HepG2 (cell line): ENCODE data around the gene PRR30. TPM values are rescaled to one million over a fixed set of nuclear protein-coding genes. Genes with fewer than 3 reads are reported as not detected.

Source experiments
- AGO2 ChIP-seq: fragments of 200-400 bp; formaldehyde crosslinking; optimal IDR thresholded peaks from 2 replicates; pipeline ENCODE3; 2017; ENCODE audit warnings: mild to moderate bottlenecking, low read depth, low read length, moderate library complexity
- CENPT ChIP-seq: sonication (generic); formaldehyde crosslinking; IDR thresholded peaks from 2 replicates; pipeline ENCODE4 v1.8.0; 2022; ENCODE audit warnings: low read depth, mild to moderate bottlenecking, moderate library complexity, missing genetic modification reagents
- GTF2F1 ChIP-seq: fragments of 150-350 bp; IDR thresholded peaks from 2 replicates; pipeline ENCODE4 v1.6.1; 2014; ENCODE audit warnings: low read length
- NCOA2 ChIP-seq: sonication (generic); formaldehyde crosslinking; IDR thresholded peaks from 2 replicates; pipeline ENCODE4 v1.8.0; 2022; ENCODE audit warnings: inconsistent platforms
- NFATC3 ChIP-seq: sonication (generic); formaldehyde crosslinking; IDR thresholded peaks from 2 replicates; pipeline ENCODE4 v1.5.1; 2020; ENCODE audit warnings: mild to moderate bottlenecking, missing genetic modification reagents
- SAFB2 ChIP-seq: sonication (generic); formaldehyde crosslinking; IDR thresholded peaks from 2 replicates; pipeline ENCODE4 v1.5.1; 2020; ENCODE audit warnings: missing genetic modification reagents, low read depth, mild to moderate bottlenecking, borderline replicate concordance
- SP2 ChIP-seq: sonication (generic); formaldehyde crosslinking; IDR thresholded peaks from 2 replicates; pipeline ENCODE4 v1.5.1; 2020; ENCODE audit warnings: mild to moderate bottlenecking, missing genetic modification reagents
- SYNCRIP ChIP-seq: fragments of 200-400 bp; formaldehyde crosslinking; IDR thresholded peaks from 2 replicates; pipeline ENCODE4 v1.6.1; 2018; ENCODE audit warnings: mild to moderate bottlenecking, low read depth, low read length; ENCODE audit not compliant: insufficient read depth
- TEAD2 ChIP-seq: sonication (generic); formaldehyde crosslinking; IDR thresholded peaks from 2 replicates; pipeline ENCODE4 v1.9.0; 2021; ENCODE audit warnings: missing genetic modification reagents
- THAP11 ChIP-seq: IDR thresholded peaks from 2 replicates; pipeline ENCODE4 v1.6.1; 2016; ENCODE audit warnings: missing biosample characterization, missing genetic modification reagents
- ZNF124 ChIP-seq: sonication (generic); formaldehyde crosslinking; IDR thresholded peaks from 2 replicates; pipeline ENCODE4 v1.4.0; 2020; ENCODE audit warnings: missing genetic modification reagents
- ZNF496 ChIP-seq: sonication (generic); formaldehyde crosslinking; IDR thresholded peaks from 2 replicates; pipeline ENCODE4 v1.8.1; 2023; ENCODE audit warnings: mild to moderate bottlenecking, moderate library complexity, missing genetic modification reagents; ENCODE audit not compliant: insufficient replicate concordance
- ZNF564 ChIP-seq: sonication (generic); formaldehyde crosslinking; IDR thresholded peaks from 2 replicates; pipeline ENCODE4 v1.8.1; 2023; ENCODE audit warnings: mild to moderate bottlenecking, missing genetic modification reagents
- ZNF792 ChIP-seq: IDR thresholded peaks from 2 replicates; pipeline ENCODE4 v1.6.1; 2016
- polyA plus RNA-seq, 8 experiments: library from polyadenylated mRNA; depleted of rRNA in 3 of 8; stranded (reverse) in 7 of 8; unstranded in 1 of 8; fragments of >200 nt; fragmentation: Illumina TruSeq in 4 of 8; extraction: Trizol in 4 of 8; gene quantifications; 2 replicates each; pipeline versions ENCODE4 v1.2.1 to v1.2.3, GENCODE V29; 2011 to 2016; ENCODE audit warnings: low read depth in 4 of 8, missing spikeins in 1 of 8, mixed read lengths in 1 of 8; ENCODE audit not compliant: insufficient read depth in 1 of 8
- total RNA-seq, 5 experiments: library from RNA; depleted of rRNA; stranded (reverse); fragments of >200 nt; fragmentation: Illumina TruSeq; extraction: Trizol; gene quantifications; 2 replicates each; pipeline ENCODE4 v1.2.3, GENCODE V29; 2016; ENCODE audit warnings: low read depth in 1 of 5
- TF ChIP-seq, protein P1 (sequence below): sonication (generic); formaldehyde crosslinking; IDR thresholded peaks from 2 replicates; pipeline ENCODE4 v1.8.0; 2022; ENCODE audit warnings: missing genetic modification reagents, mild to moderate bottlenecking, moderate library complexity, borderline replicate concordance
- TF ChIP-seq, protein P2 (sequence below): sonication (generic); formaldehyde crosslinking; IDR thresholded peaks from 2 replicates; pipeline ENCODE4 v1.5.0; 2020; ENCODE audit warnings: mild to moderate bottlenecking, low read depth, missing genetic modification reagents, borderline replicate concordance
- TF ChIP-seq, protein P3 (sequence below): sonication (generic); formaldehyde crosslinking; IDR thresholded peaks from 2 replicates; pipeline ENCODE4 v1.4.0; 2020; ENCODE audit warnings: missing genetic modification reagents
- TF ChIP-seq, protein P4 (sequence below): sonication (generic); formaldehyde crosslinking; IDR thresholded peaks from 2 replicates; pipeline ENCODE4 v1.4.0; 2020; ENCODE audit warnings: mild to moderate bottlenecking, missing genetic modification reagents

The PRR30 gene
- total and polyA plus RNA-seq, 2 of the 13 experiments (the other 11 are each of a cell fraction or from before 2014, with no cell fraction given): not detected

DNA sequence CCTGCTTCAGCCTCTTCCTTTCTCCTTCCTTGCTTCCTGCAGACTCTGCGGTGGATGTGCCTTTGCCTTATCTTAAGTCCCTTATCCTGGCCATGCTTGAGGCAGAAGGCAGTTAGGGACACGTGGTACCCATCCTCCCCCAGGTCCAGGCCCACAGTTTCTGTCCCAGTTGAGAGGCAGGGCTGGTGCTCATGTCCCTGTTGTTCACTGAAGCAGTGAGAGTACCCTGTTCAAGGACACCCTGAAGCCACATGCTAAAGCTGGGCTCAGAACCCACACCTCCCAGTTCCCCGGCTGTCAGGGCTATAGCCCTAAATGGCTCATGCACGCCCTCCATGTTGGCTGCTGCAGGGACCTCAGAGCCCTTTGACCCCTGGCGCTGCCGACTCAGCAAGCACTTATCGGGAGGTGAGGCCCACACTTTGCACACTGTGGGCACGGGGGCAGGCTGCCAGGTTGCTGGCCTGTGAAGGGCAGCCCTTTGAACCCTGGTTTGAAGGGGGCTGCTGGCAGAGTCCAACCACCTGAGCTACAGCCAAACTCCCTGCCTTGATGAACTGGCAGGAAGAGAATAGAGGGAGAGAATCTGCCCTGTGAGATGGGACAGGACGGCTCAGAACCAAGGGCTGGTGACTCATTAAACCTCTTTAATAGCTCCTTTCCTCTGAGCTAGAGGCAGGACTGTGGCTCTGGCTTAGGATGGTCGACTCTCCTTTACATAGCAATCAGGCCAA, 46.3 kb downstream of the PRR30 start (continued):
- TF ChIP-seq NFATC3 (CRISPR knock-in tag) (no peak), SYNCRIP (no peak), NCOA2 (CRISPR knock-in tag) (peak; percentile 80), ZNF564 (CRISPR knock-in tag) (peak; percentile 91), SAFB2 (CRISPR knock-in tag) (no peak), SP2 (no peak), ZNF124 (CRISPR knock-in tag) (no peak; the same call in 1 of the 2 replicates), CENPT (CRISPR knock-in tag) (no peak), THAP11 (CRISPR knock-in tag) (peak; percentile 85), GTF2F1 (no peak), AGO2 (no peak), TEAD2 (CRISPR knock-in tag) (no peak), ZNF496 (CRISPR knock-in tag) (no peak), ZNF792 (CRISPR knock-in tag) (peak; percentile 78; the same call in 1 of the 2 replicates)
- TF ChIP-seq, protein P1, sequence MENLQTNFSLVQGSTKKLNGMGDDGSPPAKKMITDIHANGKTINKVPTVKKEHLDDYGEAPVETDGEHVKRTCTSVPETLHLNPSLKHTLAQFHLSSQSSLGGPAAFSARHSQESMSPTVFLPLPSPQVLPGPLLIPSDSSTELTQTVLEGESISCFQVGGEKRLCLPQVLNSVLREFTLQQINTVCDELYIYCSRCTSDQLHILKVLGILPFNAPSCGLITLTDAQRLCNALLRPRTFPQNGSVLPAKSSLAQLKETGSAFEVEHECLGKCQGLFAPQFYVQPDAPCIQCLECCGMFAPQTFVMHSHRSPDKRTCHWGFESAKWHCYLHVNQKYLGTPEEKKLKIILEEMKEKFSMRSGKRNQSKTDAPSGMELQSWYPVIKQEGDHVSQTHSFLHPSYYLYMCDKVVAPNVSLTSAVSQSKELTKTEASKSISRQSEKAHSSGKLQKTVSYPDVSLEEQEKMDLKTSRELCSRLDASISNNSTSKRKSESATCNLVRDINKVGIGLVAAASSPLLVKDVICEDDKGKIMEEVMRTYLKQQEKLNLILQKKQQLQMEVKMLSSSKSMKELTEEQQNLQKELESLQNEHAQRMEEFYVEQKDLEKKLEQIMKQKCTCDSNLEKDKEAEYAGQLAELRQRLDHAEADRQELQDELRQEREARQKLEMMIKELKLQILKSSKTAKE (CRISPR knock-in tag): peak; percentile 68; the same call in 1 of the 2 replicates
- TF ChIP-seq, protein P2, sequence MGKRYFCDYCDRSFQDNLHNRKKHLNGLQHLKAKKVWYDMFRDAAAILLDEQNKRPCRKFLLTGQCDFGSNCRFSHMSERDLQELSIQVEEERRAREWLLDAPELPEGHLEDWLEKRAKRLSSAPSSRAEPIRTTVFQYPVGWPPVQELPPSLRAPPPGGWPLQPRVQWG (CRISPR knock-in tag): no peak
- TF ChIP-seq, protein P3, sequence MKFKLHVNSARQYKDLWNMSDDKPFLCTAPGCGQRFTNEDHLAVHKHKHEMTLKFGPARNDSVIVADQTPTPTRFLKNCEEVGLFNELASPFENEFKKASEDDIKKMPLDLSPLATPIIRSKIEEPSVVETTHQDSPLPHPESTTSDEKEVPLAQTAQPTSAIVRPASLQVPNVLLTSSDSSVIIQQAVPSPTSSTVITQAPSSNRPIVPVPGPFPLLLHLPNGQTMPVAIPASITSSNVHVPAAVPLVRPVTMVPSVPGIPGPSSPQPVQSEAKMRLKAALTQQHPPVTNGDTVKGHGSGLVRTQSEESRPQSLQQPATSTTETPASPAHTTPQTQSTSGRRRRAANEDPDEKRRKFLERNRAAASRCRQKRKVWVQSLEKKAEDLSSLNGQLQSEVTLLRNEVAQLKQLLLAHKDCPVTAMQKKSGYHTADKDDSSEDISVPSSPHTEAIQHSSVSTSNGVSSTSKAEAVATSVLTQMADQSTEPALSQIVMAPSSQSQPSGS: peak; percentile 82
- TF ChIP-seq, protein P4, sequence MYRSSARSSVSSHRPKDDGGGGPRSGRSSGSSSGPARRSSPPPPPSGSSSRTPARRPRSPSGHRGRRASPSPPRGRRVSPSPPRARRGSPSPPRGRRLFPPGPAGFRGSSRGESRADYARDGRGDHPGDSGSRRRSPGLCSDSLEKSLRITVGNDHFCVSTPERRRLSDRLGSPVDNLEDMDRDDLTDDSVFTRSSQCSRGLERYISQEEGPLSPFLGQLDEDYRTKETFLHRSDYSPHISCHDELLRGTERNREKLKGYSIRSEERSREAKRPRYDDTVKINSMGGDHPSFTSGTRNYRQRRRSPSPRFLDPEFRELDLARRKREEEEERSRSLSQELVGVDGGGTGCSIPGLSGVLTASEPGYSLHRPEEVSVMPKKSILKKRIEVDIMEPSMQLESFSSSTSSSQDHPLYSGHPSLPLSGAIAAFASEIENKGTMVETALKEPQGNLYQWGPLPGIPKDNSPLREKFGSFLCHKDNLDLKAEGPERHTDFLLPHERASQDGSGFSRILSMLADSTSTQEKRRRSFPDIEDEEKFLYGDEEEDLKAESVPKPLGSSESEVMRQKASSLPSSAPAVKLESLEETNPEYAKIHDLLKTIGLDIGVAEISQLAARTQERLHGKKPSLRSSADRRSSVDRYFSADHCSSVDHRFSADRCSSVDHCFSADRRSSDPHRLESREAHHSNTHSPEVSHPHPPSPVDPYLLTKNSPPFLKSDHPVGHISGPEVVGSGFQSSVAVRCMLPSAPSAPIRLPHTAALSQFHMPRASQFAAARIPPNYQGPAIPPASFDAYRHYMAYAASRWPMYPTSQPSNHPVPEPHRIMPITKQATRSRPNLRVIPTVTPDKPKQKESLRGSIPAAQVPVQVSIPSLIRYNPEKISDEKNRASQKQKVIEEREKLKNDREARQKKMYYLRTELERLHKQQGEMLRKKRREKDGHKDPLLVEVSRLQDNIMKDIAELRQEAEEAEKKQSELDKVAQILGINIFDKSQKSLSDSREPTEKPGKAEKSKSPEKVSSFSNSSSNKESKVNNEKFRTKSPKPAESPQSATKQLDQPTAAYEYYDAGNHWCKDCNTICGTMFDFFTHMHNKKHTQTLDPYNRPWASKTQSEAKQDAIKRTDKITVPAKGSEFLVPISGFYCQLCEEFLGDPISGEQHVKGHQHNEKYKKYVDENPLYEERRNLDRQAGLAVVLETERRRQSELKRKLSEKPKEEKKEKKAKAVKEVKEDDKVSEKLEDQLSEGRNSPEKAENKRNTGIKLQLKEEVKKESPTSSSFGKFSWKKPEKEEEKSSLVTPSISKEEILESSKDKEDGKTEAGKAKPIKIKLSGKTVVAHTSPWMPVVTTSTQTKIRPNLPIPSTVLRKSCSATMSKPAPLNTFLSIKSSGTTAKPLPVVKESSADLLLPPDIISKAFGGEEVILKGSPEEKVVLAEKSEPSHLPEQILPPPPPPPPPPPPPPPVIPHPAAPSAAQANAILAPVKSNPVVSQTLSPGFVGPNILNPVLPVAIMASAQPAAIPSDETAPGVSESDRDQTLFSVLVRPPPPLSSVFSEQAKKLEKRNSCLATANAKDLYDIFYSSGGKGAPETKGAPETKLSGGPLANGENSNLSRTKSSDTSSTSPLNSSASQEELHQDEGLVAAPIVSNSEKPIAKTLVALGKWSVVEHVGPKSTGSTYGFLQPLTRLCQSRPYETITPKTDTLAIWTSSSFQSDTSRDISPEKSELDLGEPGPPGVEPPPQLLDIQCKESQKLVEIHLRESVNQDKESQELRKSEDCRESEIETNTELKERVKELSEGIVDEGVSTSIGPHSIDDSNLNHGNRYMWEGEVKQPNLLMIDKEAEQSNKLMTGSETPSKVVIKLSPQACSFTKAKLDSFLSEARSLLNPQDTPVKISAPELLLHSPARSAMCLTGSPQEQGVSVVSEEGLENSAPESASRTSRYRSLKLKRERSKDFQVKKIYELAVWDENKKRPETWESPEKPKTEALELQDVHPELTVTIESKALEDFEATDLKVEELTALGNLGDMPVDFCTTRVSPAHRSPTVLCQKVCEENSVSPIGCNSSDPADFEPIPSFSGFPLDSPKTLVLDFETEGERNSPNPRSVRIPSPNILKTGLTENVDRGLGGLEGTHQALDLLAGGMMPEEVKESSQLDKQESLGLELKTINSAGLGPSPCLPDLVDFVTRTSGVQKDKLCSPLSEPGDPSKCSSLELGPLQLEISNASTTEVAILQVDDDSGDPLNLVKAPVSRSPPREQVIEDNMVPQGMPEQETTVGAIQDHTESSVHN (CRISPR knock-in tag): no peak; the same call in 1 of the 2 replicates
